HG03521 (cell line): ENCODE data around the gene SNX9.
"Not testable (repeated sequence)": the region's sequence is repeated elsewhere in the genome, so short reads cannot be mapped to it uniquely, and the experiment has no call there.

Experiments
- ATAC-seq: cut with Tn5 transposase; IDR thresholded peaks from one replicate; pipeline ENCODE4 v1.9.1; 2021; ENCODE audit warnings: mild to moderate bottlenecking, moderate library complexity; ENCODE audit not compliant: unreplicated experiment

The SNX9 gene

DNA sequence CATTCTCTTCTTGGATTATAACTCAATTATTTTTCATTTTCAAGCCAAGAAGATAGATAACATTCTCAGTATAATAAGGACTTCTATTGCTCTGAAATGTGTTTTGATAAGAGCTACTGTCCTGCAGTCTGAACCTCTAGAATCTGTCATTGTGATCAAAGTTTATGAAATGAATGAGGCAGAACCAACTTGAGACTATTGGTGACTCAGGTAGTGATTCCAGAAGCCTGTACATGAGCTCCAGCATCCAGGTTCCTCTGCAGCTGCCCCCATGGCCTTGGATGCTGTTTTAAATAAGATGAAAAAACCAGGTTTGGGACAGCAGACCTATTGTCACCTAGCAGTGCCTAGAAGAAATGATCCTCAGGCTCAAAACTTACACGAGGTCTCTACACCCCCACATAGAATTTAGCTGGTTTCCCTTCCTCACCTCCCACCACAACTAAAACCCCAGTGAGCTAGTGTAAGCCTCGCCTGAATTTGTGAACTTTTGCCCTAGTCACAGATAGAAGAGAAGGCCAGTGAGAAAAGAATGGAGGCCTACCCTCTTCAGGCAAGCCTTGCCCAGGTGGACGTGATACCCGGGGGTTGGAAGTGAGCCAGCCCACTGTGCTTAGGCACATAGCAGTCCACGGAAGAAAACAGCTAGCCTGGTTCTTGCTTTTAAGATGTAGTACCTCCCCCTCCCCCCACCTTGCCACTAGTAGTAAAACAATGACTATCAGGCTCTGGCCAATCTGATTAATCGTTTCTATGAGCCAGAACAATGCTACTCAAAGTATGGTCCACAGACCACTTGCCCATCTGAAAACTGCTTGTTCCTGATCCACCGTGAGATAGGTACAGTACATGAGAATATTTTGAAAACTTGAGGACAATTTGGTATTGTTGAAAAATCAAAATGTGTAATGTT, 85.6 kb downstream of the SNX9 start:
- ATAC-seq: peak; percentile 63

DNA sequence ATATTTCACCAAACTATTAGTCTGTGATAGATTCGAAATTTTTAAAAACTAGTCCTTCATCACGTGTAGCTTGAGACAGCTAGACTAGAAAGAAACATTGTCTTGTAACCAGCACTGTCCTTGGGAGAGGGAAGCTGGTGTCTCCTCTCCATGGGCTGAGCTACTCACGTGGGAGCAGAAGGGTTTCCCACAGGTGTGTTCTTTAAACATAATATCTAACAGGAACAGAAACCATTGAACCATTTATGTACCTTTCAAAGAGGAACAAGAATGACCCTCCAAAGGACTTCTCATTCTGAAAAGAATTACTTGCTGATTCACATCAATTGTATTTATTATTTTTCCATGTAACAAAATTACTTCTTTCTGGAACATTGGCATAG, 86.2 kb downstream of the SNX9 start:
- ATAC-seq: no peak

DNA sequence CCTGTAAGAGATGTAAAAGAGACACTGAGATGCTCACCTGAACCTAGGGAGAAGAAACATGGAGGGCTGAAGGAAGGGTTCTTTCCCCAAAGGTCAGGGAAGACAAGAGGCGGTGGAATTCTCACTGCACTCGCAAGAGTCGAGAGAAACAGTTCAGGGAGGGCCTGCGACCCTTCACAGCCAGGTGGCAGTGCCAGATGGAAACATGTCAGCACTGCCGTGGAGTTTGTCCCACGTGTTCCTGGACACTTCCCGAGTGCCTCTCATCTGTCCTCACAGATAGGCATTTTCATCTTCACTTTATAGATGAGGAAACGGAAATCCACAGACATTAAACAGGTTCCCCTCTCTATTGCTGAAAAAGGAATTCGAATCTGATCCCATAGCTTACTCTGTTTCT, 88.2 kb downstream of the SNX9 start:
- no peak for ATAC-seq

DNA sequence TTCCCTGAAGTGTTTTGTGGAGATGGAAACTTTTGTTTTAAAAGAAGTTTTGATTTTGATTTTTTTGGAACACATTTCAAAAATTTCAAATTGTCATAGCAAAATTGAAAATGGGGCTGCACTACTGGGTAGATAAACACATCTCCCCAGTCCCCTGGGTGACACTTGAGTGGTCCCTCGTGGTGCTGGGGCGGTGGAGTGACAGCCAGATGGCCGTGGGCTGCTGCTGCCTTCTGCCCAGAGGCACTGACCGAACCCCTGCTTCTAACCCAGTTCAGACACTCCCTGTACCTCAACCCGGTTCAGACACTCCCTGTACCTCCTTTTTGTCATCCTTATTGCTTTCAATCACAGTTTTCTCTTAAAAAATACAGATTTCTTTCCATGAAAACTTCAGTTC, 88.7 kb downstream of the SNX9 start:
- ATAC-seq: no peak

DNA sequence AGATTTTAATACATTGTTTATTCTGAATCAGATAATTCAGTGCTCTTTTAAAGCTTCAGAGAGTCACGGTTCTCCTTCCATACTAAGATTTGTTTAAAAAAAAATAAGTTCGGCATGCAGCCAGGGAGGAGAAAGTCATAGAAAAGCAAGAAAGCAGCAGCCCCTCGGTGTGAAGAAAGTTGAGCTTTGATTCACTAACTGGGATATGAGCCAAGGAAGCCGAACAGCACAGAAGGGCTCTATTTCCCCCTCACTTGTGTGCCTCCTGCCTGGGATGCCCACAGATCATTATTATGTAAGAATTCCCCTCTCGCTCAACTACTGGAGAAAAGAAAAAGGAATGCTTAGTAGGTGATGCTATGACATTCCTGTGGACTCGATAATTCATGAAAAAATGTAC, 89.3 kb downstream of the SNX9 start:
- ATAC-seq: no peak

DNA sequence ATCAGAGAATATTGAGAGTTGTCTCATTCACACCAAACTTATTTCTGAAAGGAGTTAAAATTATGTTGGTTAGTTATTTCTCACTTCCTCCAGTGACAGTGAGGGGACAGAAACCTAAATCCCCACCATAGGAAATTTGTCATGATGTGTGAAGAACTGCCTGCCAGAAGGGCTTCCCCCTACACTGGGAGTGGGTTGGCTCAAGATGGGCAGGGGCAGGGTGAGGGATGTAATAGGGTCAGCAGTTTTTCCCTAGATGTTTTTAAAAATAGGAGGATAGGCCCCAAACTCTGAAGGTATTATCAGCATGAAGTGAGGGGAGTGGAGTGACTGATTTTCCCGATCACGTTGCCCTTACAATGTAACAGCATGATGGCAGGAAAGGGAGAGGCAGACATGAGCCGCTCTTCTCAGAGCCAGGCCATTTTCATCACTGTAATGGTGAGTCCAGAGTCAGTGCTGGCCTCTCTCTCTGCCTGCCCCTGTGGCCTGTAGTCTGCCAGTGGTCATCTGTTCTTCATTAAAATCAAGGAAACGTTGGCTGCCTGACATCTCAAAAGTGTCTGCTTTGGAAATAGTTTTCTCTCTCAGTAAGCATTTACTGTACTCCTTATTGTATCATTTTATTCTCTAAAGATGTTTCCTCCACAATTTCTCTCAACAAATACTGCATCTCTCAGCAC, 98.8 kb downstream of the SNX9 start:
- no peak for ATAC-seq

DNA sequence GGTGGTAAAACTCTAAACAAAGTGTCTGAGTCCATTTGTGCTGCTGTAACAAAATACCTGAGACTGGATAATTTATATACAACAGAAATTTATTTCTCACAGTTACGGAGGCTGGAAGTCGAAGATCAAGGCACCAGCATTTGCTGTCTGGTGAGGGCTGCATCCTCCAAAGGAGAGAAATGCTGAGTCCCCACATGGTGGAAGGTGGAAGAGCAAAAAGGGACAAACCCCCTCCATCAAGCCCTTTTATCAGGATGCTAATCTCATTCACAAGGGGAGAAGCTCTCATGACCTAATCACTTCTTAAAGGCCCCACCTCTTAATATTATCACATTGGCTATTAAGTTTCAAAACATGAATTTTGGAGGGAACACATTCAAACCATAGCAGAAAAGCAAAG, 102.7 kb downstream of the SNX9 start:
- no peak for ATAC-seq

- ATAC-seq: no peak
Observed at GRCh38 chr6:157927011-157927410, 104.0 kb downstream of the SNX9 start.

DNA sequence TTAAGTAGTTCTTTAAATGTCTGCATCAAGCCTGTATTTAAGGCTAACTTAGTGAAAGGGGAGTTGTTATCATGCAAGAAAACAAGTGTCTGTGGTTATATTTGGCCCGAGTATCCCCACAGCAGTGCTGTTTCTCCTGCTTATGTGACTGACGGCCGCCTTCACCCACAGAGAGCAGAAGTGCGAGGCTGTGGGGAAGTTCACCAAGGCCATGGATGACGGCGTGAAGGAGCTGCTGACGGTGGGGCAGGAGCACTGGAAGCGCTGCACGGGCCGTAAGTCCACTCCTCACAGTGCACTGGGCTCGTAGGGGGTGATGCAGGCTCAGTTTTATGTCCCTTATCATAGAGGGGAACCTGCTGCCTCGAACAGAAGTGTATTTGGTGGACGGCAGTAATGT, 105.4 kb downstream of the SNX9 start:
- ATAC-seq: no peak

GRCh38 chr6:157929076-157929475, 106.0 kb downstream of the SNX9 start:
- no peak for ATAC-seq

DNA sequence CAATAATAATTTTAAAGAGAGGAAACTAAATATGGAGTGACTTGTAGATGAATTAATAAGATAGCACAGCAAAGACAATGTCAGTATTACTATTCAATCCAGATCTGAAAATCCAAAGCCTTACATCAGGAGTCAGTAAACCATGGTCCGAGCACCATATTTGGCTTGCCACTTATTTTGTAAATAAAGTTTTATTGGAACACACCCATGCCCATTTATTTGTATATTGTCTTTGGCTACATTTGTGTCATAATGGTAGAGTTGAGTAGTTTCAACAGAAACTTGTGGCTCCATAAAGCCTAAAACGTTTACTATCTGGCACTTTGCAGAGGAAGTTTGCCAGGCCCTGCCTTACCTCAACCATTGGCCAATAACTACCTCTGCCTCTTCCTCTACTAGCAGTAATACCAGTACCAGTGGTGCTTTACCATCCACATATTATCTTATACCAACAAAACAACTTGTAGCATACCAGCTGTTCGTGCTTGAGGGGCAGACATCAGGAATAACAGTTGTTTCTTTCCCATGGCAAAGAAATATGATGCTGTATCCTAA, 106.8 kb downstream of the SNX9 start:
- no peak for ATAC-seq

GRCh38 chr6:157935786-157936185, 112.7 kb downstream of the SNX9 start:
- ATAC-seq: no peak

GRCh38 chr6:157937318-157937717, 114.3 kb downstream of the SNX9 start:
- no peak for ATAC-seq

GRCh38 chr6:157937916-157938315, 114.9 kb downstream of the SNX9 start:
- no peak for ATAC-seq

- ATAC-seq: not testable (repeated sequence)
Observed at GRCh38 chr6:157940375-157941036, 117.5 kb downstream of the SNX9 start.

DNA sequence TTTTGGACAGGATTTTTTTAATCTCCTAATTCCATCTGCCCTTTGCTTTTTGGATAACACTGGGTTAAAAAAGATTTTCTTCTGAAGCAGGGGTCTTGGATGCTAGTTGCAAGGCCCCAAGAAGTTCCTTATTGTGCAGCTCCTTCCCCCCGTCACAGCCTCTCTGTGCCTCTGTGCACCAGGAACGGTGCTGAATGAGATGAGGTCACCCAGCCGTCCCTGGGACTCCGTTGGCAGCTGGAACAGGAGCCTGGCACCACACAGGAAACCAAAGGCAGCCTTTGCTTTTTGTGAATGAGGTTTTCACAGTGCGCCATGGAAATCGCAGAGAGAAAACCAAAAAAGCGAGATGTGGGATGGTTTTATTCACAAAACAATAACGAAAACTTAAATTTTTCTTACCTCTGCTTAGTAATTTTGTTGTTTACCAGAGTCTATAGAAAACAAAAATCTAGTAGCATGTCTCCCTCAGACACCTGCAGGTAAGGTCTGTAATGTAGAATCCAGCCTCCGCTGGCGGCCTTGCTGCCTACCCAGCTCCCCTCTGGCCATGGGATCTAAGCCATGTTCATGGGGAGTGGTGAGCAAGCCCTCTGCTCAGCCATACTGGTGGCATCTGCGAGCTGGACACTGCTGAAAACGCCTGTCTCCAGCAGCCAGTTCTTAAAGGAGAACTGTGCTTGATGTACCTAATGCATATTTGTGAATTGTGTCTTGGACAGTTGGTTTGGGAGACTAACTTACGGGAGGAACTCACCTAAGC, 118.2 kb downstream of the SNX9 start:
- ATAC-seq: no peak

DNA sequence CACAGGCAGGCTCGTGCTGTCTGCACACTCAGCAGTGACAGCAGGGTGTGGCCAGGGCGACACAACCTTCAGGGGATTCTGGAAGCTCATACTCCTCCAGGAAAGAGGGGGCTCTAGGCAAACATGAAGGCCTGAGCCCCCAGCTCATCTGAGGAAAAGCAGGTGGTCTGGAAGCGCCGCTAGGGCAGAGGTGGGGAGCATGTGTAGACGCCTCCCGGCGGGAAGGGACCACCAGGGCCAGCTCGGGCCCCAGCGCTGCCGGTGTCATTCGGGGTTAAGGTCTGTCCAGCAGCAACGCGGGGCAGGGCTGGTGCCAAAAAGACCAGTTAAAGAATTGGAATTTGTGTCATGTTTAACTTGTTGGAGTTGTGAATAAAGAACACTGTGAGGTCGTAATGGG, 119.3 kb downstream of the SNX9 start:
- ATAC-seq: no peak

GRCh38 chr6:157943249-157943963, 120.4 kb downstream of the SNX9 start:
- no peak for ATAC-seq

DNA sequence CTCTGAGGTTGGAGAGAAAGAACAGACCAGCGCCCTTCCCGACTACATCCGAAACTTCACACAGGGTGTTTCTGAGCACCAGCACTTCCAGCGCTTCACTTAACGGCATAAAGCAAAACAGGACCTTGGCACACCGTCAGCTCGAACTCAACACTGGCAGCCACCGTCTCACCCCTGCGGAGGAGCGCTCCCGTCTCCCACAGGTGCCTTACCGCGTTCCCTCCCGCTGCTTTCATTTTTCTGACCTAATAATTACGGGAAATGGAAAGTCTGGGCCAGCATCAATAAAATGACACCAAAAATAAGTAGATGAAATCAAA, 120.9 kb downstream of the SNX9 start:
- ATAC-seq: no peak
